Right lobe of liver (tissue), 4 donors: ENCODE data around the gene FRMD3.

Source experiments
- POLR2A ChIP-seq: fragments of 450-650 bp; IDR thresholded peaks from one replicate; pipeline ENCODE4 v1.6.1; 2017; ENCODE audit warnings: antibody characterized with exemption, mild to moderate bottlenecking
- TF ChIP-seq, protein P1 (sequence below), 4 donors: fragments of 200-600 bp in 3 of 4; fragments of 450-650 bp in 1 of 4; IDR thresholded peaks; one replicate each; pipeline versions ENCODE4 v1.5.1 to v1.8.0; 2016 to 2022; ENCODE audit warnings: antibody characterized with exemption in 4 of 4, mild to moderate bottlenecking in 2 of 4
- donor health status: DM: no; HTN: no; CAD: no.
- donor health status: DM: no; HTN: no; CAD: no.
- donor health status: DM: no; HTN: yes; CAD: no.

DNA sequence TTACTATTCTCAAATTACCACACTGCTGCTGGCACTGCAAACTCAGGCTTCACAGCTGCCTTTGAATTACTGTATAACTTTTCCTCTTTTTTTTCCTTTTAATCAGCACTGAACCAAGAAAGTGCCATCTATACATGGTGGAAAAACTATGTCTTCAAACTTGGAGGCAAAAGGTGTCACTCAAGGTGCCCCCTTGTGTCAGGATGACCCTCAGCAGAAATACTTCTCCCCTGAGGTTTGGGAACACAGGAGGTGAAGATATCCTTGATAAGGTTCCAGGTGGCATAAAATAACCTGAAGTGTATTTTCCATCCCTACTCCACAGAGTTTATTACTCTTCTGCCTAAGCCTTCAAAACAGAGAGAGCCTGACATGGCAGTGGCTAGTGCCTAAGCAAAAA, 14.5 kb downstream of the FRMD3 start:
- TF ChIP-seq, protein P1, sequence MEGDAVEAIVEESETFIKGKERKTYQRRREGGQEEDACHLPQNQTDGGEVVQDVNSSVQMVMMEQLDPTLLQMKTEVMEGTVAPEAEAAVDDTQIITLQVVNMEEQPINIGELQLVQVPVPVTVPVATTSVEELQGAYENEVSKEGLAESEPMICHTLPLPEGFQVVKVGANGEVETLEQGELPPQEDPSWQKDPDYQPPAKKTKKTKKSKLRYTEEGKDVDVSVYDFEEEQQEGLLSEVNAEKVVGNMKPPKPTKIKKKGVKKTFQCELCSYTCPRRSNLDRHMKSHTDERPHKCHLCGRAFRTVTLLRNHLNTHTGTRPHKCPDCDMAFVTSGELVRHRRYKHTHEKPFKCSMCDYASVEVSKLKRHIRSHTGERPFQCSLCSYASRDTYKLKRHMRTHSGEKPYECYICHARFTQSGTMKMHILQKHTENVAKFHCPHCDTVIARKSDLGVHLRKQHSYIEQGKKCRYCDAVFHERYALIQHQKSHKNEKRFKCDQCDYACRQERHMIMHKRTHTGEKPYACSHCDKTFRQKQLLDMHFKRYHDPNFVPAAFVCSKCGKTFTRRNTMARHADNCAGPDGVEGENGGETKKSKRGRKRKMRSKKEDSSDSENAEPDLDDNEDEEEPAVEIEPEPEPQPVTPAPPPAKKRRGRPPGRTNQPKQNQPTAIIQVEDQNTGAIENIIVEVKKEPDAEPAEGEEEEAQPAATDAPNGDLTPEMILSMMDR (IDR thresholded peaks at IDR 0.05) = no peak
- no peak for TF ChIP-seq POLR2A
